ENCODE results near the gene SARNP.

GRCh38 chr12:55777856-55778255 is 39.7 kb downstream of the SARNP start:
- TF ChIP-seq EP300 (IDR thresholded peaks at IDR 0.05) (no peak), CTCF (IDR thresholded peaks at IDR 0.05) (no peak)
